Ureter (tissue), 1 donor: Measurements from ENCODE around the gene USP40. TPM values are rescaled to one million over a fixed set of nuclear protein-coding genes. Genes with fewer than 3 reads are reported as not detected.
"Not testable (repeated sequence)": the region's sequence is repeated elsewhere in the genome, so short reads cannot be mapped to it uniquely, and the experiment has no call there.

Experiments used
- DNase-seq: peaks from one replicate; pipeline ENCODE4 v3.0.0-alpha.2; 2020; ENCODE audit warnings: low spot score
- total RNA-seq: library from RNA; stranded (reverse); gene quantifications from one replicate; pipeline ENCODE4 v1.2.4, GENCODE V29; 2023
- donor health status: DM: yes; HTN: yes; CAD: no.

USP40 gene, protein sequence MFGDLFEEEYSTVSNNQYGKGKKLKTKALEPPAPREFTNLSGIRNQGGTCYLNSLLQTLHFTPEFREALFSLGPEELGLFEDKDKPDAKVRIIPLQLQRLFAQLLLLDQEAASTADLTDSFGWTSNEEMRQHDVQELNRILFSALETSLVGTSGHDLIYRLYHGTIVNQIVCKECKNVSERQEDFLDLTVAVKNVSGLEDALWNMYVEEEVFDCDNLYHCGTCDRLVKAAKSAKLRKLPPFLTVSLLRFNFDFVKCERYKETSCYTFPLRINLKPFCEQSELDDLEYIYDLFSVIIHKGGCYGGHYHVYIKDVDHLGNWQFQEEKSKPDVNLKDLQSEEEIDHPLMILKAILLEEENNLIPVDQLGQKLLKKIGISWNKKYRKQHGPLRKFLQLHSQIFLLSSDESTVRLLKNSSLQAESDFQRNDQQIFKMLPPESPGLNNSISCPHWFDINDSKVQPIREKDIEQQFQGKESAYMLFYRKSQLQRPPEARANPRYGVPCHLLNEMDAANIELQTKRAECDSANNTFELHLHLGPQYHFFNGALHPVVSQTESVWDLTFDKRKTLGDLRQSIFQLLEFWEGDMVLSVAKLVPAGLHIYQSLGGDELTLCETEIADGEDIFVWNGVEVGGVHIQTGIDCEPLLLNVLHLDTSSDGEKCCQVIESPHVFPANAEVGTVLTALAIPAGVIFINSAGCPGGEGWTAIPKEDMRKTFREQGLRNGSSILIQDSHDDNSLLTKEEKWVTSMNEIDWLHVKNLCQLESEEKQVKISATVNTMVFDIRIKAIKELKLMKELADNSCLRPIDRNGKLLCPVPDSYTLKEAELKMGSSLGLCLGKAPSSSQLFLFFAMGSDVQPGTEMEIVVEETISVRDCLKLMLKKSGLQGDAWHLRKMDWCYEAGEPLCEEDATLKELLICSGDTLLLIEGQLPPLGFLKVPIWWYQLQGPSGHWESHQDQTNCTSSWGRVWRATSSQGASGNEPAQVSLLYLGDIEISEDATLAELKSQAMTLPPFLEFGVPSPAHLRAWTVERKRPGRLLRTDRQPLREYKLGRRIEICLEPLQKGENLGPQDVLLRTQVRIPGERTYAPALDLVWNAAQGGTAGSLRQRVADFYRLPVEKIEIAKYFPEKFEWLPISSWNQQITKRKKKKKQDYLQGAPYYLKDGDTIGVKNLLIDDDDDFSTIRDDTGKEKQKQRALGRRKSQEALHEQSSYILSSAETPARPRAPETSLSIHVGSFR
- 79.2 TPM for total RNA-seq

DNA sequence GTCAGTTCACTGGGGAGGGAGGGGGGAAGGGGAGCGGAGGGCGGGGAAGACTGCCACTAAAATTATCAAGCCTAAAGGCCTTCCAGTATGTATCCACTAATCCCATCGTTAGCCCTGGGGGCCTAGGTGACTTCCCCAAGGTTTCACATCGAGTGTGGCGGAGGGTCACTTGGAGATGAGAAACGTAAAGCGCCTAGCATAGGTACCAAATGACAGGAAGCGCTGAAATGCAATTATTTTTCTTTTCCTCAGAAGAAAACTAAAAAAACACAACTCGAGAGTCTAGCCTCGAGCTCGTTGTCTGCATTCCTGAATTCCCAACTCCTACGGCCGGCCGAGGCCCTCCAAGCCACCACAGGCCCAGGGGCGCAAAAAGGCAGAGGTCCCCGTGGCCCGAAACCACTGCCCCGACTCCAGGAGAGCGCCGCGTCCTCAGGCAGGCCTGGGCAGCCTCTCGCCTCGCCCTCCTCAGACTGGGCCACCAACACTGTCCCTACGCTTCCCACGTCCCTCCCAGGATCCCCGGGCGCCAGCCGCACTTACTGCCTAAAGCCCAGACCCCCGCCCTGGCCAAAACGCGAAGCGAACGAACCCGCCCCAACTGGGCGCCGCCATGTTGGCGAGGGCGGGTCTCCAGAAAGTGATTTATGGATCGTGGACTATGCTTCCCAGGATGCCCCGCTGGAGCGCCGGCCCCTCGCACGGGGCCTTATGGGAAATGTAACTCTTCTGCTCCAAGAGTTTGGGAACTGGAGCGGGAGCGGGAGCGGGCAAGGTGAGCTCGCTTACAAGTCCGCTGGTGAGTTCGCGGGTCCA, at the start of gene USP40:
Gene USP40 (minus strand): TSS at position 642 of the 816 bp plus-strand sequence. CDS start 1,228 bp downstream, outside the sequence.
- peak; percentile 89 for DNase-seq

GRCh38 chr2:233611284-233611683, 44.7 kb upstream of the USP40 start:
- DNase-seq = no peak

DNA sequence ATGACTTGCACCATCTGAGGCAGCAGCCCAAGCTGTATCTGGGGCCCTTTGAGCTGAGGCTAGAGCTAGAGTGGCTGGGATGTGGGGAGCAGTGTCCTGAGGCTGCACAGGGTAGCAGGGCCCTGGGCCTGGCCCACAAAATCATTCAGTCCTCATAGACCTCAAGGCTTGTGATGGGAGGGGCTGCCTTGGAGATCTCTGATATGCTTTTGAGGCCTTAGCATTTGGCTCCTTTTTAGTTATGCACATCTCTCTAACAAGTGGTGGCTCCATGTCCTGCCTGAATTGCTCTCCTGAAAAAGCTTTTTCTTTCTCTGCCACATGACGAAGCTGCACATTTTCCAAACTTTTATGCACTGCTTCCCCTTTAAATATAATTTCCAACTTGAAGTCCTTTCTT, 39.1 kb upstream of the USP40 start:
- no peak for DNase-seq

DNA sequence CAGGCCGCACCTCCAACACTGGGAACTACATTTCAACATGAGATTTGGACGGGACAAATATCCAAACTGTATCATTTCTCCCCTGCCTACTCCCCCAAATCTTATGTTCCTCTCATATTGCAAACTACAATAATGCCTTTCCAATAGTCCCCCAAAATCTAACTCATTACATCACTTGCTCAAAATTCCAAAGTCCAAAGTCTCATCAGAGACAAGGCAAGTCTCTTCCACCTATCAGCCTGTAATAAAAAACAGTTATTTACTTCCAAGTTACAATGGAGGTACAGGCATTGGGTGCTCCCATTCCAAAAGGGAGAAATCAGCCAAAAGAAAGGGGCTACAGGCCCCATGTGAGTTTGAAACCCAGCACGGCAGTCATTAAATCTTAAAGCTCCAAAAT, 38.2 kb upstream of the USP40 start:
- DNase-seq = no peak

GRCh38 chr2:233603520-233603919, 36.9 kb upstream of the USP40 start:
- DNase-seq = no peak

DNA sequence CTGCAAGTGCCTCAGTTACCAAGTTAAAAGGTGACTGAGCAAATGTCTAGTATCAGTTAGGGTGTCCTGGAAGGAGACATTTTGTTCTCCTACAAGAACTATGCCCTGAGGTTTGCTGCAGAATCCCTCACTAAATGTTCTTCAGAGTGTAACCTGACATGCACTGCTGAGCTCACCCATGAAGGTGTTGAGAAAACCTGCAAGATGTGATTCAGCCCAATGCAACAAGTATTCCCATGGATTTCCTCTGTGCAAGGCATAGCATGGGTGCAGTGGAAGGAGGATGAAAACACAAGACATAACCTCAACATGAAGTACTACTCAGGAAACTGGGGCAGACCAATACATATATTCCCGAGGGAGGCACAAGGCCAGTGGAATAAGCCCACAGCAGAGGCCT, 35.5 kb upstream of the USP40 start:
- DNase-seq = no peak

- no peak for DNase-seq
Observed at GRCh38 chr2:233600386-233600785, 33.8 kb upstream of the USP40 start.

GRCh38 chr2:233598952-233599351, 32.4 kb upstream of the USP40 start:
- no peak for DNase-seq

DNA sequence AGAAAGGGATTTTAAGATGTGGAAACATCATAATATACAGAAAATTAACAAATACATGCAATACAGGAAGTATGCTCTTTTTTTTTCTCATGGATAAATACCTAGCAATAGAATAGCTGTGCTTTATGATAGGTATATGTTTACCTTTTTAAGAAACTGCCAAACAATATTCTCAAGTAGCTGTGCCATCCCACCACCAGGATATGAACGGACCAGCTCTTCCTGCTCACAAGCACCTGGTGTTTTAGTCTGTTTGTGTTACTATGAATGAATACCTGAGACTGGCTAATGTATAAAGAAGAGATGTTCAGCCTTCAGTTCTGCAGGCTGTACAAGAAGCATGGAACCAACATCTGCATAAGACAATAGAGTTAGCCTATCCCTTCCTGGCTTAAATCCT, 30.9 kb upstream of the USP40 start:
- no peak for DNase-seq

- no peak for DNase-seq
Observed at GRCh38 chr2:233593201-233593600, 26.6 kb upstream of the USP40 start.

GRCh38 chr2:233592706-233593105, 26.1 kb upstream of the USP40 start:
- not testable (repeated sequence) for DNase-seq

DNA sequence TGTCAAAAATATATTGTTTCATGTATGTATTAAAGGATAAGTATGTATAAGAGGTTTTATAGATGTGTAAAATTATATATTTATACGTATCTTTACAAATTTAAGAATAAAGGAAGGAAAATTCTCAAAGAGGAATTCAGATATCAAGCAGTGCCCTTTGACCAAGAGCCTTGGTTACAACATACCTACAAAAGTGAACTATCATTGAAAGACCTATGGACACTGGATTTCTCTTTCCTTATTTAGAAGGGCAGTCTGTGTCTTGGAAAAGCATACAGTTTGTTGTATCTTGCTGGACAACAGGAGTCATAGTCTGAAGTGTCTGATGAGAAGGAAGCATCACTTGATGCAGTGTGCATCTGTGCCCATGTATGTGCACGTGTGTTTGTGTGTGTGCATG, 21.8 kb upstream of the USP40 start:
- no peak for DNase-seq

GRCh38 chr2:233584210-233584609, 17.6 kb upstream of the USP40 start:
- DNase-seq = no peak

GRCh38 chr2:233583217-233583965, 16.8 kb upstream of the USP40 start:
- not testable (repeated sequence) for DNase-seq

GRCh38 chr2:233577341-233577740, 10.8 kb upstream of the USP40 start:
- DNase-seq = not testable (repeated sequence)

GRCh38 chr2:233572468-233572867, 5.9 kb upstream of the USP40 start:
- DNase-seq = no peak

DNA sequence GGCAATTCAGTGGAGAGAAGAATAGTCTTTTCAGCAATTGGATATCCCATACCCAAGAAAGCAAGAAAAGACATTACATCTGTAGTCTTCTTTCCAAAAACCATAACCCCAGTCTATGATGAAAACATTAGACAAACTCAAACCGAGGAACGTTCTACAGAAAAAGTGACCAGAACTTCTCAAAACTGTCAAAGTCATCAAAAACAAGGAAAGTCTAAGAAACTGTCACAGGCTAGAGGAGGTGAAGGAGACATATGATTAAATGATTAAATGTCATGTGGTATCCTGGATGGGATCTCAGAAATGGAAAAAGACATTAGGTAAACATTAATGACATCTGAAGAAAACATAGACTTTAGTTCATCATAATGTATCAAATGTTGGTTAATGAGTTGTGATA, 4.9 kb upstream of the USP40 start:
- no peak for DNase-seq

- DNase-seq = no peak
Observed at GRCh38 chr2:233571001-233571400, 4.4 kb upstream of the USP40 start.

DNA sequence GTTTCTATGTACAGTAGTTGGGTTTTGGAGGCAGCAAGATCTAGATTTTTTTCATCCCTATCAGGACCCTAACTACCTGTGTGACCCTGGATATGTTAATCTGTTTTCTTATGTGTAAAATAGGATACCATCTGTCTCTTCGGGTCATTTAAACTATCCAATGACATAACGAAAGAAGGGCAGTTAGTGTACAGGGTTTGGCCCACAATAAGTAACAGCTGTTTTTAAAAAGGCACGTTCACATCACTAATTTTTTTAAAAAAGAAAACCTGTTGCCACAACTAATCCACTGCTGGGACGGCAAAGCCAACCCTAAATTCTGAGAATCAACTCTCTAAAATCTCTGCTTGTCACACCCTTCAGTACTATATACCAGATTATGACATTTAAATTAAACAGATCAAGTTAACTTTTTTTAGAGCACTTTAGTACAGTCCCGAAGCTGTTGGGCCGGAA, 869 bp downstream of the USP40 start:
- DNase-seq = no peak

DNA sequence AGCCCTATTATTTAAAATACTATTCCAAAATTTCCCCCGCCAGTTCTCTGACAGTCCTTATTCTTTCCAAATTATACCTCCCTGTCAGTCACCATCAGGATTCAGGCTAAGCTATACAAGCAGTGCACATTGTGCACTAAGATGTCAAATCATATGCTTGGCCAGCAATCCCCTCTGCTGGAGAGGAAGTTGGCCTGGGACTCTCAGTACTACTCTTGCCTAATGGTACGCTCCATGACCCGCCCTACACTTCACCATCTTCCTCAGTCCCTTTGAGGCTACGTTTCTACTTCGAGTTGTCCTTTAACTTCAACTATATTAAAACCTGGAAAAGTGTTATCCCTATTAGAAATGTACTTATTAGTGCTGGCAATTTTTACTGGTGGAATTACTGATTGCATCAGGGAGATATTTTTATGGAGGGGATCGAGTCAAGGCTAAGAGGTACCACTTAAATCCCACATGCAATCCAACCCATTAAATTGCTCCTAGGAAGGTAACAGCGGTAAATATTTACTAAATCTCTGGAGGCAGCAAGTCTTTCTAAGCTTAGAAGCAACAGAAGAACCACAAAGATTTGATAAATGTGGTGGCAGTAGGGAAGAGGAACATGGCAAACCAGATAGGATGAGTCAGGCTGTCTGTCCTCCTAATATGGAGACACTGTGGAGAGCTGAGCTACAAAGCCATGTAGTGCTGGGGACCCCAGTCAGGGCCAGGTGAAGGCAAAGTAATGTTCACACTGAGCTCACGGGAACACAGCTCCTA, 2.7 kb downstream of the USP40 start:
- no peak for DNase-seq
